DOHH2 (cell line): ENCODE results near the gene SUSD1.

Experiments
- EZH2phosphoT487 ChIP-seq: fragments of 200-600 bp; sonication (generic); IDR thresholded peaks from 2 replicates; pipeline ENCODE4 v1.6.1; 2017; ENCODE audit warnings: borderline replicate concordance, mild to moderate bottlenecking, antibody characterized with exemption, low read length, moderate library complexity, mixed read lengths
- TF ChIP-seq, protein P1 (sequence below): fragments of 200-600 bp; sonication (generic); IDR thresholded peaks from one replicate; pipeline ENCODE4 v1.5.1; 2014; ENCODE audit warnings: antibody characterized with exemption, mild to moderate bottlenecking, low read depth, low read length; ENCODE audit not compliant: poor library complexity, severe bottlenecking

- TF ChIP-seq, protein P1, sequence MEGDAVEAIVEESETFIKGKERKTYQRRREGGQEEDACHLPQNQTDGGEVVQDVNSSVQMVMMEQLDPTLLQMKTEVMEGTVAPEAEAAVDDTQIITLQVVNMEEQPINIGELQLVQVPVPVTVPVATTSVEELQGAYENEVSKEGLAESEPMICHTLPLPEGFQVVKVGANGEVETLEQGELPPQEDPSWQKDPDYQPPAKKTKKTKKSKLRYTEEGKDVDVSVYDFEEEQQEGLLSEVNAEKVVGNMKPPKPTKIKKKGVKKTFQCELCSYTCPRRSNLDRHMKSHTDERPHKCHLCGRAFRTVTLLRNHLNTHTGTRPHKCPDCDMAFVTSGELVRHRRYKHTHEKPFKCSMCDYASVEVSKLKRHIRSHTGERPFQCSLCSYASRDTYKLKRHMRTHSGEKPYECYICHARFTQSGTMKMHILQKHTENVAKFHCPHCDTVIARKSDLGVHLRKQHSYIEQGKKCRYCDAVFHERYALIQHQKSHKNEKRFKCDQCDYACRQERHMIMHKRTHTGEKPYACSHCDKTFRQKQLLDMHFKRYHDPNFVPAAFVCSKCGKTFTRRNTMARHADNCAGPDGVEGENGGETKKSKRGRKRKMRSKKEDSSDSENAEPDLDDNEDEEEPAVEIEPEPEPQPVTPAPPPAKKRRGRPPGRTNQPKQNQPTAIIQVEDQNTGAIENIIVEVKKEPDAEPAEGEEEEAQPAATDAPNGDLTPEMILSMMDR: no peak
- no peak for TF ChIP-seq EZH2phosphoT487
Measured at GRCh38 chr9:112224401-112225289, 49.5 kb upstream of the SUSD1 start.
